ENCODE results near the gene AUTS2.

The AUTS2 gene

GRCh38 chr7:70271617-70272081 is 673.4 kb downstream of the AUTS2 start (continued):
- TF ChIP-seq ZNF518A (tag by site-specific recombination; conservative IDR thresholded peaks at IDR 0.05; ENCODE audit: low read depth) (no peak), ZNF416 (tag by site-specific recombination; IDR thresholded peaks at IDR 0.05) (no peak), ZNF10 (tag by site-specific recombination; IDR thresholded peaks at IDR 0.05) (peak; percentile 29), ZBTB48 (tag by site-specific recombination; IDR thresholded peaks at IDR 0.05) (no peak), BCL11A (tag by site-specific recombination; IDR thresholded peaks at IDR 0.05; ENCODE audit: low read depth) (no peak), ZNF239 (tag by site-specific recombination; IDR thresholded peaks at IDR 0.05) (no peak), ATF2 (tag by site-specific recombination; IDR thresholded peaks at IDR 0.05; ENCODE audit: low read depth) (no peak), HOXC10 (CRISPR knock-in tag; IDR thresholded peaks at IDR 0.05) (no peak), ZBTB49 (tag by site-specific recombination; IDR thresholded peaks at IDR 0.05; ENCODE audit: low read depth) (no peak), ZBTB44 (tag by site-specific recombination; IDR thresholded peaks at IDR 0.05) (no peak), ZNF561 (tag by site-specific recombination; IDR thresholded peaks at IDR 0.05; ENCODE audit: borderline replicate concordance) (no peak), ZNF777 (tag by site-specific recombination; IDR thresholded peaks at IDR 0.05; ENCODE audit: borderline replicate concordance) (no peak), ZNF335 (tag by site-specific recombination; conservative IDR thresholded peaks at IDR 0.05) (no peak), ZNF521 (tag by site-specific recombination; IDR thresholded peaks at IDR 0.05) (no peak), ZNF555 (tag by site-specific recombination; conservative IDR thresholded peaks at IDR 0.05) (no peak), ZNF280C (tag by site-specific recombination; IDR thresholded peaks at IDR 0.05) (no peak), OVOL3 (tag by site-specific recombination; IDR thresholded peaks at IDR 0.05) (no peak), ZNF513 (tag by site-specific recombination; IDR thresholded peaks at IDR 0.05) (no peak), ZNF501 (tag by site-specific recombination; IDR thresholded peaks at IDR 0.05) (peak; percentile 44; the same call in 1 of the 2 replicates), ZXDB (tag by site-specific recombination; IDR thresholded peaks at IDR 0.05) (peak; percentile 34; the same call in 1 of the 2 replicates), ZBTB8A (tag by site-specific recombination; IDR thresholded peaks at IDR 0.05) (peak; percentile 44), REPIN1 (tag by site-specific recombination; IDR thresholded peaks at IDR 0.05; ENCODE audit: low read depth) (no peak), ZFP37 (tag by site-specific recombination; IDR thresholded peaks at IDR 0.05) (no peak), GFI1B (tag by site-specific recombination; IDR thresholded peaks at IDR 0.05) (no peak), GLI2 (tag by site-specific recombination; IDR thresholded peaks at IDR 0.05; ENCODE audit: borderline replicate concordance, low read depth) (peak; percentile 26; the same call in 1 of the 2 replicates), HOXD13 (CRISPR knock-in tag; IDR thresholded peaks at IDR 0.05; ENCODE audit: borderline replicate concordance) (0 out of 2 replicates have a peak, but pooled peaks have one; percentile 28), ZNF48 (tag by site-specific recombination; IDR thresholded peaks at IDR 0.05) (no peak)
